ENCODE data around the gene AP2A1.

DNA sequence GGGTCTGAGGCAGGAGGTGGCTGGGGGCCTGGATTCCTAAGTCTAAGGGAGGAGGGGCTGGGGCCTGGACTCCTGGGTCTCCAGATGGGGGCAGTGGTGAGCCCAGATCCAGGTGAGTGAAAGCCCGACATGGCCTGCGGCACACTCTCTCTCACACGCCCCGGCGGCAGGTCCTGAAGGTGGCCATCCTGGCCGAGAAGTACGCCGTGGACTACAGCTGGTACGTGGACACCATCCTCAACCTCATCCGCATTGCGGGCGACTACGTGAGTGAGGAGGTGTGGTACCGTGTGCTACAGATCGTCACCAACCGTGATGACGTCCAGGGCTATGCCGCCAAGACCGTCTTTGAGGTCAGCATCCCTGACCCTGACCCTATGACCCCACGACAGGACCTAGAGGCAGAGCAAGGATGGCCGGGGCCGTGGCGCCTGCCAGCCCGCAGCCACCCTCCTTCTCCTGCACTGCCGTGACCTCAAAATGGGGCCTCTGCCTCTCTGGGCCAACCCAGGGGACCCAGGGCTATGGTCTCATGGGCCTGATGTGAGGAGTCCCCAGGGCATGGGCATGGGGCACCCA is 33.1 kb downstream of the AP2A1 start:
- TF ChIP-seq ZKSCAN1 (IDR thresholded peaks at IDR 0.05; ENCODE audit: low read depth, low read length) (no peak), TSC22D4 (tag; IDR thresholded peaks at IDR 0.05) (no peak), EZH2 (IDR thresholded peaks at IDR 0.05; ENCODE audit: borderline replicate concordance, low read depth, low read length) (no peak), POLR2AphosphoS5 (IDR thresholded peaks at IDR 0.05; ENCODE audit: control insufficient read depth, insufficient read depth, low read depth, low read length) (no peak), ETV6 (IDR thresholded peaks at IDR 0.05; ENCODE audit: borderline replicate concordance in 1 of 2, low read depth in 2 of 2, low read length in 1 of 2) (no peak), ETV6 (CRISPR knock-in tag; IDR thresholded peaks at IDR 0.05; ENCODE audit: borderline replicate concordance) (no peak)
